ENCODE data around the gene SUSD4.
"Not testable (repeated sequence)": the region's sequence is repeated elsewhere in the genome, so short reads cannot be mapped to it uniquely, and the experiment has no call there.

SUSD4 gene

DNA sequence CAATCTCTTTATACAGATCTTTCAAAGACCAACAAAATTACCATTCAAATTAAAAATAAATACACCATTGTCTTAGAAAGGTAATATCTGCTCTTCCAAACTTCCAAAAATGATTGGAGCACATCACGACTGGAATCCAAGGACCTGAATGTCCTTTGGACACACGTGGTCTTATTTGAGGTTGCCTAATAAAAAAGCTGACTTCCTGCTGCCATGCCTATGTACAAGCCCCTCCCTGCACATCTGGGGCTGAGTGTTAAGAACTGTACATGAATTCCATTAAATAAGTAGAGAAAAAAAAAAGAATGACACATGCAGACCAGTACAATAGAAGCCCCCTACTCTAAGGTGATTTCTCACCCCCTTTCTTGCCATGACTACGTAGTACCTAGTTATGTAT, 73.6 kb downstream of the SUSD4 start:
- H3K4me3 ChIP-seq (ENCODE audit: low read length) = no peak overlapping the region
- H3K4me1 ChIP-seq (ENCODE audit: insufficient read depth, low read length) = no peaks in the 10 kb centered on the region
- no peaks in the 10 kb centered on the region for H3K27me3 ChIP-seq (ENCODE audit: insufficient read depth, low read length)
- H3K36me3 ChIP-seq (ENCODE audit: insufficient read depth, low read length) = no peaks in the 10 kb centered on the region
- no peak overlapping the region for H2AFZ ChIP-seq (ENCODE audit: low read depth, low read length)
- H3K9me3 ChIP-seq (ENCODE audit: low read length) = no peaks in the 10 kb centered on the region

DNA sequence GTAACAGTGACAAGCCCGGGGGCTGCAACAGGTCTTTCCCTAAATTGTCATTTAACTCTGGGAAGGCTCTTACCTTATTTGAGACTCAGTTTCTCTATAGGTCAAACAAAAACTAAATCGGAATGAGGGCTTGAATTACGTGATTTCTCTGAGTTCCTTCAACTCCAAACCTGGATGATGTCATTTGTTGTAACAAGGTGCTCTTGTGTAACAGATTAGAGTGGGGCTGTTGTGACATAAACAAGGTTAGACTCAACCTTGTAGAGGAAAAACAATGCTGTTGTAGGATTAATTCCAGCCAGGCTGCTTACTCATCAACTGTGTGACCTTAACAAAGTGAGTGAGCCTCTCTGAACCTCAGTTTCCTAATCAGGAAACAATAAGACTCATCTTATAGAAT, 74.4 kb downstream of the SUSD4 start:
- Histone ChIP-seq H3K4me3 (ENCODE audit: low read length) (no peak overlapping the region), H2AFZ (ENCODE audit: low read depth, low read length) (no peak overlapping the region), H3K27me3 (ENCODE audit: insufficient read depth, low read length) (no peaks in the 10 kb centered on the region), H3K36me3 (ENCODE audit: insufficient read depth, low read length) (no peaks in the 10 kb centered on the region), H3K9me3 (ENCODE audit: low read length) (no peaks in the 10 kb centered on the region), H3K4me1 (ENCODE audit: insufficient read depth, low read length) (no peaks in the 10 kb centered on the region)

DNA sequence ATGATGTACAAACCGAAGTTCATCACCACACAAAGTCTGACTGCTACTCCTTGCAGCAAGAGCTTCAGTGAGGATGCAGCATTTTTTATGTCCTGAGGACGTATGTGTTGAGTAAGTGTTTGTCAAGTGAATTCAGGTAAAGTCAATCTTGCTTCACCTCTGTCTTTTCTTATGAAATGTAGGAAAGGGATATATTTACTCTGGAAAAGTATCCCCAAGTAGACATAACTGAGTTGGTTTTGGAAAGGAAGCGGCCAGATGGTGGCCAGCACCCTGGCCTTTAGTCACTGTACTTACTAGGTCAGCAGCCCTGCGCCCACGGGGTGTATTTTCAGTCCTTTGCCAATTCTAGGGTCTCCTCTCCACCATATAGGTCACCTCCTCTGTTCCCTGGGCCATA, 75.2 kb downstream of the SUSD4 start:
- no peaks in the 10 kb centered on the region for H3K9me3 ChIP-seq (ENCODE audit: low read length)
- H2AFZ ChIP-seq (ENCODE audit: low read depth, low read length) = no peak overlapping the region
- no peaks in the 10 kb centered on the region for H3K36me3 ChIP-seq (ENCODE audit: insufficient read depth, low read length)
- no peaks in the 10 kb centered on the region for H3K4me1 ChIP-seq (ENCODE audit: insufficient read depth, low read length)
- no peaks in the 10 kb centered on the region for H3K27me3 ChIP-seq (ENCODE audit: insufficient read depth, low read length)
- no peak overlapping the region for H3K4me3 ChIP-seq (ENCODE audit: low read length)

DNA sequence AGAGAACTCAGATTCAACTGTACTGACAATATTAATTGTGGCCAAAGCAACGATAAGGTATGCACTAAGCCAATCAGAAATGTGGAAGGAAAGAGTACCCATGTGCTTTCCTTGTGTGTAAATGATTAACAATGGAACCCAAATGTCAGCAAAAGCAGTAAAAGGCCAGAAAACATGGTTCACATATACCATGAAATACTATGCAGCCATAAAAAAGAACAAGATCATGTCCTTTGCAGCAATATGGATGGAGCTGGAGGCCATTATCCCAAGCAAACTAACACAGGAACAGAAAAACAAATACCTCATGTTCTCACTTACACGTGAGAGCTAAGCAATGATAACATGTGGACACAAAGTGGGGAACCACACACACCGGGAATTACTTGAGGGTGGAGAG, 78.5 kb downstream of the SUSD4 start:
- H3K4me1 ChIP-seq (ENCODE audit: insufficient read depth, low read length) = no peaks in the 10 kb centered on the region
- no peaks in the 10 kb centered on the region for H3K36me3 ChIP-seq (ENCODE audit: insufficient read depth, low read length)
- H2AFZ ChIP-seq (ENCODE audit: low read depth, low read length) = no peak overlapping the region
- H3K9me3 ChIP-seq (ENCODE audit: low read length) = no peaks in the 10 kb centered on the region
- H3K27me3 ChIP-seq (ENCODE audit: insufficient read depth, low read length) = no peaks in the 10 kb centered on the region
- no peak overlapping the region for H3K4me3 ChIP-seq (ENCODE audit: low read length)

DNA sequence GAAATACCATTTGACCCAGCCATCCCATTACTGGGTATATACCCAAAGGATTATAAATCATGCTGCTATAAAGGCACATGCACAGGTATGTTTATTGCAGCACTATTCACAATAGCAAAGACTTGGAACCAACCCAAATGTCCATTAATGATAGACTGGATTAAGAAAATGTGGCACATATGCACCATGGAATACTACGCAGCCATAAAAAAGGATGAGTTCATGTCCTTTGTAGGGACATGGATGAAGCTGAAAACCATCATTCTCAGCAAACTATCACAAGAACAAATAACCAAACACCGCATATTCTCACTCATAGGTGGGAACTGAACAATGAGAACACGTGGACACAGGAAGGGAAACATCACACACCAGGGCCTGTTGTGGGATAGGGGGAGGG, 80.3 kb downstream of the SUSD4 start:
- H2AFZ ChIP-seq (ENCODE audit: low read depth, low read length); H3K36me3 ChIP-seq (ENCODE audit: insufficient read depth, low read length); H3K9me3 ChIP-seq (ENCODE audit: low read length); H3K4me1 ChIP-seq (ENCODE audit: insufficient read depth, low read length); H3K4me3 ChIP-seq (ENCODE audit: low read length); H3K27me3 ChIP-seq (ENCODE audit: insufficient read depth, low read length): not testable (repeated sequence)

DNA sequence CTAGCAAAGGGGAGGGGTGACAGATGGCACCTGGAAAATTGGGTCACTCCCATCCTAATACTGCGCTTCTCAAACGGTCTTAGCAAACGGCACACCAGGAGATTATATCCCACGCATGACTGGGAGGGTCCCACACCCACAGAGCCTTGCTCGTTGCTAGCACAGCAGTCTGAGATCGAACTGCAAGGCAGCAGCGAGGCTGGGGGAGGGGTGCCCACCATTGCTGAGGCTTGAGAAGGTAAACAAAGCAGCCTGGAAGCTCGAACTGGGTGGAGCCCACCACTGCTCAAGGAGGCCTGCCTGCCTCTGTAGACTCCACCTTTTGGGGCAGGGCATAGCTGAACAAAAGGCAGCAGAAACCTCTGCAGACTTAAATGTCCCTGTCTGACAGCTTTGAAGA, 85.7 kb downstream of the SUSD4 start:
- H3K4me3 ChIP-seq (ENCODE audit: low read length); H2AFZ ChIP-seq (ENCODE audit: low read depth, low read length); H3K4me1 ChIP-seq (ENCODE audit: insufficient read depth, low read length); H3K27me3 ChIP-seq (ENCODE audit: insufficient read depth, low read length); H3K36me3 ChIP-seq (ENCODE audit: insufficient read depth, low read length); H3K9me3 ChIP-seq (ENCODE audit: low read length): not testable (repeated sequence)

DNA sequence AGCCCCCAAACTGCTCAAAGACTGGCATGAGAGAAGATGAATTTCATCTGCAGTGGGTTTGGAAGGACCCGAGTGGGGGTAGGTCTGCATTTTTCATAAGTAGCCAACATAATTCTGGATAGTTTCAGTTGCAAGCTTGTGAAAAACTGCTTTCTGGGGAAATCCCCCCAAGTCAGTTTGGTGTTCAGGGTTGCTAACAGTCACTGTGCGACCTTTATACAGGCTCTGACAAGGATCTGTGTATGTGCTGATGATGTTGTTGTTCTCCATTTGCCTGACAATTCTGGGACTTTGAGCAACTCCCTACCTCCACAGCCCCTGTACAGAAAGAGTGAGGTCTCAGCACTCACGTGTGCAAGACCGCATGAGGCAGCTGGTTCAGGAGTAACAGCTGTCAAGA, 87.9 kb downstream of the SUSD4 start:
- no peak overlapping the region for H2AFZ ChIP-seq (ENCODE audit: low read depth, low read length)
- H3K27me3 ChIP-seq (ENCODE audit: insufficient read depth, low read length) = no peaks in the 10 kb centered on the region
- H3K4me1 ChIP-seq (ENCODE audit: insufficient read depth, low read length) = no peaks in the 10 kb centered on the region
- H3K4me3 ChIP-seq (ENCODE audit: low read length) = no peak overlapping the region
- H3K36me3 ChIP-seq (ENCODE audit: insufficient read depth, low read length) = no peaks in the 10 kb centered on the region
- H3K9me3 ChIP-seq (ENCODE audit: low read length) = no peaks in the 10 kb centered on the region

DNA sequence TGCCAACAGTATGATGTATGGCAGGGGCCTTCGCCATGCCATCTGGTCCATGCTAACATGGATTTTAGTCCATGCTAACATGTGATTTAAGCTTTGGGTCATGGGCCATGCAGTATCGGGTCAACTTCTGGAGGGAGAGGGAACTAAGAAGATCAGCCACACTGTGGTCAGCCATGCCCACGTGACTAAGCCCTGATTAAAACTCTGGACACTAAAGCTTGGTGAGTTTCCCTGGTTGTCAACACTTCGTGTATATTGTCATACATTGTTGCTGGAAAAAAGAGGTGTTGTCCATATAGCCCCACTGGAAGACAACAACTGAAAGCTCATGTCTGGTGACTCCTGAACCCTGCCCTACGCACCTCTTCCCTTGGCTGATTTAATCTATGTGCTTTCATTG, 90.5 kb downstream of the SUSD4 start:
- Histone ChIP-seq H3K4me1 (ENCODE audit: insufficient read depth, low read length) (no peaks in the 10 kb centered on the region), H3K36me3 (ENCODE audit: insufficient read depth, low read length) (no peaks in the 10 kb centered on the region), H3K4me3 (ENCODE audit: low read length) (no peak overlapping the region), H3K27me3 (ENCODE audit: insufficient read depth, low read length) (no peaks in the 10 kb centered on the region), H2AFZ (ENCODE audit: low read depth, low read length) (no peak overlapping the region), H3K9me3 (ENCODE audit: low read length) (no peaks in the 10 kb centered on the region)

DNA sequence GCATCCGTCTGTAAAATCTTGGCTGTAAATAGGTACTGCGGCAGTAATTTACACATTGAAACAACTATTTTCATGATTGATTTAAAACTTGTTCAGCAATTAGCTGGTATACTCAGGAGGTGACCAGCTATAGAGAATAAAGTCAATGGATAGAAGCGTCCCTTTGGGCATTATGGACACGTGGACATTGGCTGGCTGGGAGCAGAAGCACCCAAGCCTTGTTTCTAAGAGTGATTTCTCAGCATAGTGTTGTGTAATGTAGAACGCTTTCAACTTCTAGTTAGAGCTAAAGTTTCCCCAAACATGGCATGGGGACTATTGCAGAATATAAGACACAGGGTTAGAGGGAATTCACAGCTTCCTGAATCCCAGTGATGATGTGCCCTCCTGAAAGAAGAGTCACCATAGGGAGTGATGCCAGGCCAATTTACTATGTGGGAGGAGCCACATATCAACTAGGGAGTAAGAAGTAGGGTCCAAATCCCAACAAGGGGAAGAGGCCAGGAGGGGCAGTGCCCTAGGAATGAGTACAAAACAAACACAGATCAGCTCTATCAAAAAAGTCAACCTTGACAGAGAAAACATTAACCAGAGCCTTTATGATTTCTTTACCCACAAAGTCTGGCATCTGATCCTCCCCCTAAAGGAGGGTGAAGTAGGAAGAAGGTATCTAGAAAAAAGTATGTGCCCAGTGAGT, 92.7 kb downstream of the SUSD4 start:
- Histone ChIP-seq H3K9me3 (ENCODE audit: low read length) (no peaks in the 10 kb centered on the region), H3K4me1 (ENCODE audit: insufficient read depth, low read length) (no peaks in the 10 kb centered on the region), H3K4me3 (ENCODE audit: low read length) (no peak overlapping the region), H3K27me3 (ENCODE audit: insufficient read depth, low read length) (no peaks in the 10 kb centered on the region), H2AFZ (ENCODE audit: low read depth, low read length) (no peak overlapping the region), H3K36me3 (ENCODE audit: insufficient read depth, low read length) (no peaks in the 10 kb centered on the region)

DNA sequence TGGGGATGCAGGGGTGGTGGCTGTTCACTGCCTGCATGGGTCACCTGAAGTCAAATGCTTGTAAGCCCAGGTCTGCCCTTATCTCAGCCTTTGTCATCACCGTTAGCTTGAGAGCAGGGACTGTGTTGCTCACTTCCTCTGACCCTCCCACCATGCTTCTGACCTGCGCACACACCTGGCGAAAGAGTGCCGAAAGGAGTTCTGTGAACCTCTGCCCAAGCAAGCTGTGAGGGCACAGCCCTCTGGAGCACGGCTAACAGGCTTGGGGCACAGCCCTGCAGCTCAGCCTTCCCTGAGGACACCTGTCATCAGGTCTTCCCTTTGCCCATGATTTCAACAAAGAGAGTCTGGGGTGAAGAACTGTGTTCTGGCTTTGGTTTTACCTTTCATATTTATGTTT, 93.8 kb downstream of the SUSD4 start:
- H3K4me1 ChIP-seq (ENCODE audit: insufficient read depth, low read length) = no peaks in the 10 kb centered on the region
- no peak overlapping the region for H2AFZ ChIP-seq (ENCODE audit: low read depth, low read length)
- no peaks in the 10 kb centered on the region for H3K9me3 ChIP-seq (ENCODE audit: low read length)
- H3K4me3 ChIP-seq (ENCODE audit: low read length) = no peak overlapping the region
- no peaks in the 10 kb centered on the region for H3K36me3 ChIP-seq (ENCODE audit: insufficient read depth, low read length)
- H3K27me3 ChIP-seq (ENCODE audit: insufficient read depth, low read length) = no peaks in the 10 kb centered on the region

DNA sequence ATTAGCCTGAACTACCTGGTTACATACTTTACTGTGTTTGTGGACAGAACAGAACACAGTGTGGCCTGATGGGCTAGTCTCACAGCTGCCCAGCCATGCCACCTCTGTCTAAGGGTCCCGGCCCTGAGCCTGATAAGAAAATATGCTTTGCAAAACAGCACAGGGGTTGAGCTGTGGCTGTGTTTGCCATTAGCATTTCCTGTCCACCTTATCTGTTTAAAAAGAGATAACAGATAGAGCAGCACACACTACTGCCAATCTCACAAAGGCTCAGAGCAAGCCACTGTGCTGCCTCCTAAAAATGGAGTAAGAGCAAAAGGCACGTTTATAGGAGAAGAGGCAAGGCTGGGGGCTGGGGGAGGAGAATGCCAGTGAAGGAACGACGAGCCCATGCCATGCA, 95.0 kb downstream of the SUSD4 start:
- H3K4me3 ChIP-seq (ENCODE audit: low read length) = no peak overlapping the region
- no peaks in the 10 kb centered on the region for H3K4me1 ChIP-seq (ENCODE audit: insufficient read depth, low read length)
- no peak overlapping the region for H2AFZ ChIP-seq (ENCODE audit: low read depth, low read length)
- H3K9me3 ChIP-seq (ENCODE audit: low read length) = no peaks in the 10 kb centered on the region
- no peaks in the 10 kb centered on the region for H3K27me3 ChIP-seq (ENCODE audit: insufficient read depth, low read length)
- no peaks in the 10 kb centered on the region for H3K36me3 ChIP-seq (ENCODE audit: insufficient read depth, low read length)

DNA sequence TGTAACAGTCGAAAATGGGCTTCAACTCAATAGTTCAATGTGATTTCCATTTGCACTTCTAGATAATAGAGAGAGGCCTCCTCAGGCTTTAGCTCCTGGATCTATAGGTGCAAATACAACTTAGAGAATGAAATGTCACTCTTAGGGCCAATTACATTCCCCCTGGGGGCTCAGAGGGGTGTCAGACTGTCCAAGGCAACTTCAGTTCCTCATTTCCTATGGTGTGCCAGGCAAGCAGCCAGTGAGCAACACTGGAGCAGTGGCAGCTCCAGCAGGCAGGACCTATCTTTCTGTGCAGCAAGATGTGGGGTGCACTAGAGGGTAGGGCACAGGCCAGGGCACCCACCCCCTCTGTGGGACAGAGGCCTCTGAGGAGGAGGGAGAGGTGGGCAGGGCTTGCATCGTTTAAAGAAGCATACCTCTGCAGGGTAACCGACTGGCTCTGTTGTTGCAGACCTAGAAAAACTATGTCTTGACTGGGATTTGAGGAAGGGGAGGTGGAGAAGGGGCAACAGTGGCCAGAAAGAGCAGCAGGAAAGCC, 97.3 kb downstream of the SUSD4 start:
- no peaks in the 10 kb centered on the region for H3K36me3 ChIP-seq (ENCODE audit: insufficient read depth, low read length)
- H3K4me3 ChIP-seq (ENCODE audit: low read length) = no peak overlapping the region
- H3K9me3 ChIP-seq (ENCODE audit: low read length) = no peaks in the 10 kb centered on the region
- H3K4me1 ChIP-seq (ENCODE audit: insufficient read depth, low read length) = no peaks in the 10 kb centered on the region
- H2AFZ ChIP-seq (ENCODE audit: low read depth, low read length) = no peak overlapping the region
- H3K27me3 ChIP-seq (ENCODE audit: insufficient read depth, low read length) = no peaks in the 10 kb centered on the region

DNA sequence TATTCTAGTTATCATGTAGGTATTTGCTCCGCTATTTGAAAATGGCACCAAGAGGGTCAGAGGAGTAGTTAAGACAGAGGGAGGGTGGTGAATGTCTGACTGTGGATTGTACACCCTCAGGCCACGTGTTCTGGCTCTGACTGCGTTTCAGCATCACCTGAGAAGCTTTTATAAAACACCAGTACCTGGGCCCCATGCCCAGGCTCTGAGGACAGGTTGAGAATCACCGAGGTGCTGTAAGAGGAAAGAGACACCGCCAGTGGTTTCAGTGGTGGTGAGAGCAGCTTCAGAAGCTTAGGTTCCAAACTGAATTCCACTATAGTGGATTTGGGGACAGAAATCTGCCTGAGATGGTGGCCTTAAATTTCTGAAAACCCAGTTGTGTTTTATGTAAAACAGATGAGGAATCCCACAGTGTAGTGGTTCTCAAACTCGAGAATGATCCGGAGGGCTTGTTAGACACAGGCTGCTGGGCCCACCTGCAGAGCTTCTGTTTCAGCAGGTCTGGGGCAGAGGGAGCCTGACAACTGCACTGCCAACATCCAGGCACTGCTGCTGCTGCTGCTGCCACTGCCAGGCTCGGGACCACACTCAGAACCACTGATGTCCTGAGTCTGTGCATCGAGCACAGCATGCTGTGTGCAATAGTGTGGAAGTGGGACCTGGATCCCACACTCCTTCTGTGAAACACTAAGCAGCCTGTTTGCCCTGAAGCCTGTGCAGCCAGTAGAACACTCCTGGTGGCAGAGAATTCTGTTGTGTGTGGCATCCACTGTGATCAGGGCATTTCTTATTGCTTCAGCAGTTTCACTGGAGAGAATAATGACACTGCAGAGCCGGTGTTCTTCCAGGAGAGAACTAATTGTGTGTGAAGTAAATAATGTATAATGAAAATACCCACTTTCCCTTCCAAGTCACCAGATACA, 98.7 kb downstream of the SUSD4 start:
- H2AFZ ChIP-seq (ENCODE audit: low read depth, low read length) = no peak overlapping the region
- no peaks in the 10 kb centered on the region for H3K27me3 ChIP-seq (ENCODE audit: insufficient read depth, low read length)
- no peak overlapping the region for H3K4me3 ChIP-seq (ENCODE audit: low read length)

More for the DNA sequence above, 98.7 kb downstream of the SUSD4 start:
- Histone ChIP-seq H3K4me1 (ENCODE audit: insufficient read depth, low read length) (no peaks in the 10 kb centered on the region), H3K9me3 (ENCODE audit: low read length) (no peaks in the 10 kb centered on the region), H3K36me3 (ENCODE audit: insufficient read depth, low read length) (no peaks in the 10 kb centered on the region)

Measured in neuron (in vitro differentiated cells).